Upper lobe of left lung (tissue), 4 donors: ENCODE measurements around the gene ATP6V0B.

Source experiments
- CTCF ChIP-seq, 6 experiments: fragments of 450-650 bp in 4 of 6; fragments of 200-600 bp in 2 of 6; sonication (generic) in 2 of 6; IDR thresholded peaks; one replicate each; pipeline ENCODE4 v1.5.1; 2016 to 2019; ENCODE audit warnings: antibody characterized with exemption in 6 of 6
- EP300 ChIP-seq, 4 donors: sonication (generic); formaldehyde crosslinking; IDR thresholded peaks; one replicate each; pipeline ENCODE4 v1.5.1; 2017; ENCODE audit warnings: antibody characterized with exemption in 4 of 4, control low read depth in 2 of 4
- POLR2A ChIP-seq, 4 donors: fragments of 450-650 bp; IDR thresholded peaks; one replicate each; pipeline ENCODE4 v1.5.1; 2016 to 2017; ENCODE audit warnings: antibody characterized with exemption in 4 of 4, mild to moderate bottlenecking in 2 of 4
- POLR2AphosphoS5 ChIP-seq, 2 donors: sonication (generic); formaldehyde crosslinking; IDR thresholded peaks; one replicate each; pipeline ENCODE4 v1.5.1; 2017; ENCODE audit warnings: antibody characterized with exemption in 2 of 2

- no peak for TF ChIP-seq CTCF (IDR thresholded peaks at IDR 0.05)
- no peak for TF ChIP-seq POLR2A (IDR thresholded peaks at IDR 0.05)
- TF ChIP-seq EP300 (IDR thresholded peaks at IDR 0.05) = no peak
- no peak for TF ChIP-seq POLR2AphosphoS5 (IDR thresholded peaks at IDR 0.05)
These were observed 8.0 kb downstream of the ATP6V0B start for GRCh38 chr1:43982808-43983207.
